ENCODE measurements around the gene POU2AF3.

POU2AF3 gene

DNA sequence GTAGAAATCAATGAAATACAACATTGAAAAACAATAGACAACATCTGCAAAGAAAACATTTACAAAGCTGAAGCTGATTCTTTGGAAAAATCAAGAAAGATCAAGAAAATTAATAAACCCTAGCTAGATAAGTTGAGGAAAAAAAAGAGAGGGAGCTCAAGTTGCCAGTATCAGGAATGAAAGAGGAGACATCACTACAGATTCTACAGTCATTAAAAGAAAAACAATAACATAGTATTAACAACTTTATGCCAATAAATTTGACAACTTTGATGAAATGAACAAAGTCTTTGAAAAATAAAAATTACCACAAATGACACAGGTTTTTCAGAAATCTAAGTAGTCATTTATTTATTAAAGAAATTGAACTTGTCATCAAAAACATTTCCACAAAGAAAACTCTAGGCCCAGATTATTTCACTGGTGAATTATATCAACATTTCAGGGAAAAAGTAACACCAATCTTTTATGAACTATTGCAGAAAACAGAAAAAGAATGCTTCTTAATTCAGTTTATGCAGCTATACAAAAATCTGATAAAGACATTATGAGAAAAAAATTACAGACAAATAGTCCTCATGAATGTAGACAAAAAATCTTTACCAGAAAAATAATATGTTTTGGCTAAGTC lies 41.5 kb downstream of the POU2AF3 start:
- no peak for DNase-seq (ENCODE audit: extremely low spot score)
- TF ChIP-seq, protein P1, sequence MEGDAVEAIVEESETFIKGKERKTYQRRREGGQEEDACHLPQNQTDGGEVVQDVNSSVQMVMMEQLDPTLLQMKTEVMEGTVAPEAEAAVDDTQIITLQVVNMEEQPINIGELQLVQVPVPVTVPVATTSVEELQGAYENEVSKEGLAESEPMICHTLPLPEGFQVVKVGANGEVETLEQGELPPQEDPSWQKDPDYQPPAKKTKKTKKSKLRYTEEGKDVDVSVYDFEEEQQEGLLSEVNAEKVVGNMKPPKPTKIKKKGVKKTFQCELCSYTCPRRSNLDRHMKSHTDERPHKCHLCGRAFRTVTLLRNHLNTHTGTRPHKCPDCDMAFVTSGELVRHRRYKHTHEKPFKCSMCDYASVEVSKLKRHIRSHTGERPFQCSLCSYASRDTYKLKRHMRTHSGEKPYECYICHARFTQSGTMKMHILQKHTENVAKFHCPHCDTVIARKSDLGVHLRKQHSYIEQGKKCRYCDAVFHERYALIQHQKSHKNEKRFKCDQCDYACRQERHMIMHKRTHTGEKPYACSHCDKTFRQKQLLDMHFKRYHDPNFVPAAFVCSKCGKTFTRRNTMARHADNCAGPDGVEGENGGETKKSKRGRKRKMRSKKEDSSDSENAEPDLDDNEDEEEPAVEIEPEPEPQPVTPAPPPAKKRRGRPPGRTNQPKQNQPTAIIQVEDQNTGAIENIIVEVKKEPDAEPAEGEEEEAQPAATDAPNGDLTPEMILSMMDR (IDR thresholded peaks at IDR 0.05; ENCODE audit: control extremely low read depth, extremely low read depth, low read depth, missing control alignments) = no peak
- CTCF ChIA-PET = interaction anchor here (0.9 to 1.1 kb wide), 3 partner anchors 12 to 89 kb away, joined by 3 to 4 read pairs (median 4); no protein-coding TSS in a partner anchor
- POLR2A ChIA-PET = no interaction called here

DNA sequence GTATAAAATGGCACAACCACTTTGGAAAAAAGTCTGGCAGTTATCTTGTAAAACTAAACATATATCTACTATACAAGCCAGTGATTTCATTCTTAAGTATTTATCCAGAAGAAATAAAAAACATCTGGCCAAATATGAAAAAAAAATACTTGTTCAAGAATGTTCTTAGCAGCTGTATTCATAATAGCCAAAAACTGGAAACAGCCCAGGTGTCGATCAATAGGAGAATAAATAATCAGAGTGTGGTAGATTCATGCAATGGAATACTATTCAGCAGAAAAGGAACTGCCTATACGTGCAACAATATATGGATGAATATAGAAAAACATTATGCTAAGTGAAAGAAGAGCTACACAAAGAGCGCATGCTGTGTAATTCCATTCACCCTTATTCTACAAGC lies 44.0 kb downstream of the POU2AF3 start:
- TF ChIP-seq, protein P1 (IDR thresholded peaks at IDR 0.05; ENCODE audit: control extremely low read depth, extremely low read depth, low read depth, missing control alignments) = no peak
- POLR2A ChIA-PET = interaction anchor here (1.4 kb wide), 1 partner anchor 10 kb away, joined by 3 read pairs; no protein-coding TSS in a partner anchor
- no peak for DNase-seq (ENCODE audit: extremely low spot score)
- CTCF ChIA-PET = interaction anchor here (0.9 to 4.8 kb wide), 6 partner anchors 9 to 87 kb away, joined by 3 to 18 read pairs (median 4); no protein-coding TSS in a partner anchor

GRCh38 chr11:111344032-111344431 lies 45.7 kb downstream of the POU2AF3 start:
- ChIA-PET POLR2A (no interaction called here), CTCF (interaction anchor here (1.6 to 4.8 kb wide), 2 partner anchors 79 to 85 kb away, joined by 8 to 18 read pairs; no protein-coding TSS in a partner anchor)
- DNase-seq (ENCODE audit: extremely low spot score) = no peak
- TF ChIP-seq, protein P1 (IDR thresholded peaks at IDR 0.05; ENCODE audit: control extremely low read depth, extremely low read depth, low read depth, missing control alignments) = no peak

GRCh38 chr11:111347002-111347722 lies 48.8 kb downstream of the POU2AF3 start:
- no peak for DNase-seq (ENCODE audit: extremely low spot score)
- POLR2A ChIA-PET = no interaction called here
- TF ChIP-seq, protein P1 (IDR thresholded peaks at IDR 0.05; ENCODE audit: control extremely low read depth, extremely low read depth, low read depth, missing control alignments) = no peak
- CTCF ChIA-PET = interaction anchor here (2.3 kb wide), 1 partner anchor 76 kb away, joined by 10 read pairs; no protein-coding TSS in a partner anchor

DNA sequence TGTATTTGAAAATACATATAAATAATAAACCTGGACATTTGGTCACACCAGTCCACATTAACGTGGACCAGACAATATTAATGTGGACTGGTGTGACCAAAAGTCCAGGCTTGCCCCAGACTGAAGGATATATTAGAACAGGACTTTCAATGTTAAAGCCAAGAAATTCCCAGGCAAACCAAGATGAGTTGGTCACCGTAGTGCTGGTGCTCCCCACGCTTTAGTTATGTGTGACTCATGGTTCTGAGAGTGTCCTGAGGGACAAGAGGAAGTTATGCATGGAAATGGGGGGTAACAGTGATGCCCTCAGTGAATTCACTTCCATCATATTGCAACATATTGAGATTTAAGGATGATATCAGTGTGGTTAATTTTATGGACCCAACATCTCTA lies 49.4 kb downstream of the POU2AF3 start:
- ChIA-PET CTCF (interaction anchor here (2.3 kb wide), 1 partner anchor 75 kb away, joined by 10 read pairs; no protein-coding TSS in a partner anchor), POLR2A (no interaction called here)
- TF ChIP-seq, protein P1 (IDR thresholded peaks at IDR 0.05; ENCODE audit: control extremely low read depth, extremely low read depth, low read depth, missing control alignments) = no peak
- no peak for DNase-seq (ENCODE audit: extremely low spot score)

GRCh38 chr11:111348147-111348546 lies 49.8 kb downstream of the POU2AF3 start:
- TF ChIP-seq, protein P1 (IDR thresholded peaks at IDR 0.05; ENCODE audit: control extremely low read depth, extremely low read depth, low read depth, missing control alignments) = no peak
- ChIA-PET POLR2A (no interaction called here), CTCF (interaction anchor here (32.6 kb wide), 1 partner anchor 71 kb away, joined by 636 read pairs; no protein-coding TSS in a partner anchor)
- no peak for DNase-seq (ENCODE audit: extremely low spot score)
